Measurements from ENCODE around the gene SLC12A2.

- no peak for TF ChIP-seq CTCF (IDR thresholded peaks at IDR 0.05)
- TF ChIP-seq POLR2A (IDR thresholded peaks at IDR 0.05) = no peak
- no peak for TF ChIP-seq POLR2AphosphoS5 (IDR thresholded peaks at IDR 0.05)
Measured at GRCh38 chr5:128158342-128158741, 74.8 kb downstream of the SLC12A2 start.

All from prostate gland (tissue), 2 donors.